ENCODE results near the gene IFT43.

Gene IFT43

DNA sequence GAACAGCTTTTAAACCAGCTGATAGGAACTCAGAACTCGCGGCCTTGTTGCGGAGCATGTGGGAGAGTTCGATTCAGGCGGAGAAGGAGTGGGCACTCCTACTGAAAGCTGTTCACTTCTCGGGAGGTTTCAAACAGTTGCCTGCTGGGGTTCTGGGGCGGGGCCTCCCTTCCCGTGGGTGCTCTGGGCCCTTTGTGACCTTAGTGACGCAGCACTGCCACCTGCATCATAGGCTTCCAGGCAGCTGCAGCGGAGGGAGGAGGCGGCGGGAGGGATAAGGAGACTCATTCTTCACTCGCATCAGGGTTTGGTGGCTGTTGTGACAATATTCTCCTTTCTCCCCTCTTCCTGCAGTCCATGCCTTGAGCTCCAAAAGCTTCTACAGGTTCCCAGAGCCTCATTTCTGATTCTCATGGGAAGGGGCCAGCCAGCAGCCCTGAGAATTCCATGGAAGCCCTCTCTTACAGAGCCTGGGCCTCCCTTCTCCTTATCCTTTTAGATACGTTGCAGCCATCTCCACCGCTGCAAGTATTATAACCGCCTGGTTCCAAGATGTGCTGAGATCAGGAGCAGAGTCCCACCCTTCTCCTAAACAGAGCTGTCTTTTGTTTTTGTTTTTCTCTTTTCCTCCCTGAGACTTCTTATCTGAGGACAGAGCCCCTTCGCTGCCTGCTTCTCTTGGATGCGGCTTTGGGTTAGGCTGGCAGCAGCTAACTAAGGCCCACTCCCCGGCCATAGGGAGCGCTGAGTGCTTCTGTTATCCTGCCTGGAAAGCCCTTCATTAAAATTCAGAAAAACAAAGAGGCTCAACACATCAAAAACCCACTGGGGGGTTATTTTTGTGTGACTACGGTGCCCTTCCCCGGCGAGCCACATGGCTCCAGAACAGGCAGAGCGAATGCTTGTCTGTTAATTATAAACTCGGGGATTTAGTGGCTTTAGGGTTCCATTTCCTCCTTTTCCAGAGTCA is 98.5 kb downstream of the IFT43 start:
- no peak for DNase-seq

DNA sequence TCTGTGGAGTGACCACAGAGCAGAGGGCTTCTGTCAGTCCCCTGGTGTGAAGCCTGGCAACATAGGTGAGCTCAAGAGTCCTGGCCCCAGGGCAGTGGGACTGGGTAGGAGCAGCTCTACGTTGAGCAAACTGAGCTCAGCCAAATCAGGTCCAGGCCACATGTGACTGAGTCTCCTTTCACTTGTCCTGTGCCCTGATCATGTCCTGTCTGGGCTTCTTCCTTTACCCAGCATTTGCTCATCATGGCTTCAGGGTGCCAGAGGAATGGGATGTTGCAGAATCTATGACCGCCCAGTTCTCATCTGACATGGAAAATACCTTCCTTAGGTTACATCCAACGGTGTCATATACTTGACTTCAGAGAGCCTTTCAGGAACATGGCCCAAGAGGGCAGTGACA is 99.8 kb downstream of the IFT43 start:
- no peak for DNase-seq

DNA sequence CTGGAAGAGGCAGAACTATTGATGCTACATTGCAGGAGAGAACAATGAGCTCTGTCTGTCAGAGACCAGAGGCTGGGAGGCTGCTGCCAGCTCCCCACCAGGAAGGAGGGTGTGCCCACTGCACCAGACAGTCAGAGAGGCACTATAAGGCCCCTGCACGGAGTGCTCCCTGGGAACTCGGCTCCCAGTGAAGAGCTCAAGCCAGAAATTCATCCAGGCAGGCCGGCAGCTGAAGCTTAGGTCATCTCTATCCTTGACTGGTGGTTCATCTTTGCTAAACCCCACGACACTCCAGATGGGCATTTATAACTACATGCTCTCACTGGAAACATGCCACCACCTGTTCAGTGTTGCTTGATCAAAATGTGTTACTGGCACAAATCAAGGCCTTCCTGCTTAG is 101.1 kb downstream of the IFT43 start:
- DNase-seq = no peak

DNA sequence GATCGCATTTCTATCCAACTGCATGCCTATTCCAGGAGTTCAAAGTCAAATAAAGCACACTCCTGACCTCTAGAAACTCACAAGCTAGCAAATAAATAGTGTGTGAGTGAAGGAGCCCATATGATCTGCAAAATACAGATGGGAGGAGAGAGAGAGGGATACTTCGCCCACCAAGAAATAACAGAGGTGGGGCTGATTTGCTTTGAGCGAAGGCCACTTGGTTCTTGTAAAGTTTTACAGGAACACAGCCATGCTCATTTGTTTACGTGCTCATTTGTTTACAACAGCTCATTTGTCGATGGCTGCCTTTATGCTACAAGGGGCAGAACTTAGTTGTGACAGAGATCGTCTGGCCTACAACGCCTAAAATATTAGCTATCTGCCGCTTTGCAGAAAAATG is 102.8 kb downstream of the IFT43 start:
- DNase-seq = no peak

DNA sequence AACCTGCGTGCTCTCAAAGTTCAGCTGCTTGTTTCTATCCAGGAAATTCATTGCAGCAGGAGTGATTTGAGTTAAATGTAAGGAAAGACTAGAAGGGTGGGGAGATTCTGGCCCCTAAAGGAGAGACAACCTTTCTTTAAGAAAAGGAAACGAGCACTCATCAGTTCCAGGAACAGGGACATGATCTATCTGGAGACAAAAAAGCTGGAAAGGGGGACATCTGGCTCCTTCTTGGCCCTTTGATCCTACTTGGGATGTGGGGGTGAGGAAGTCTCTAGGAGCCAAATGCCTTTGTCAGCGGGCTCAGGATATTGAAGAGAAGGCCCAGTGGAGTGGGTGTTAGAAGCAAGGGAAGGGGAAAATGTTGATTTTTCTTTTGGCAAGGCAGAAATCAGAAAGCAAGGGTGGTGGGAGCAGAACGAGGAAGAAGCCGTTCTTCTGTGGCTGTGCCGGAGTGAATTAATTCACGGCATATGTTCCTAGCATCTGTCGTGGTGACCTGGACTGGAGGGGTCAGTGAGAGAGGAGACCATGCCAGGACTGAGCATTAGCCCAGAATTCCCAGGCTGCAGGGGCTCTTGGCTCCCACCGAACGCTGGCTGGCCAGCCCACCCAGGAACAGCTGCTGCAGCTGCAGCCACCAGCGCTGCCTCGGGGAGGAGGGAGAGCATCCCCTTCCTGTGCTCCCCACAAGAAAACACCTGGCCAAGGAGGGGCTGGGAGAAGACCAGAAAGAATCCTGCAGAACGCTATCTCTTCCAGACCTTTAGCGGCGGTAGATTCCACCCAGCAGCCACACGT is 103.4 kb downstream of the IFT43 start:
- DNase-seq = no peak

DNA sequence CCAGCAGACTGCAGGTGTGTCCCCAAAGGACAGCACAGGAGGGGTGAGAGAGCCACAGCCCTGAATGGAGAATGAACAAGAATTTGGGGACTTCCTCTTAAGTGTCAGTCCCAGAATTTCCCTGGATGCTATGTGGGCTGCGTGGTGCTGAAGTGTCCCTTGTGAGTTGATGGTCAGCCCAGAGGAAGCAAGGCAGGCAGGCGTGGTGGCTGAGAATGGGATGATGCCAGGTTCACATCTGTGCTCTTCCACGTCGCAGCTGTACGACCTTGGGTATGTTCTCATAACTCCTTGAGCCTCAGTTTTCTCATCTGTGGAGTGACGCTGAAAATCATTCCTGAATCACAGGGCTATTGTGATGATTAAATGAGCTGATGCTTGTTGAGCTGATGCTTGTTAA is 104.0 kb downstream of the IFT43 start:
- no peak for DNase-seq

DNA sequence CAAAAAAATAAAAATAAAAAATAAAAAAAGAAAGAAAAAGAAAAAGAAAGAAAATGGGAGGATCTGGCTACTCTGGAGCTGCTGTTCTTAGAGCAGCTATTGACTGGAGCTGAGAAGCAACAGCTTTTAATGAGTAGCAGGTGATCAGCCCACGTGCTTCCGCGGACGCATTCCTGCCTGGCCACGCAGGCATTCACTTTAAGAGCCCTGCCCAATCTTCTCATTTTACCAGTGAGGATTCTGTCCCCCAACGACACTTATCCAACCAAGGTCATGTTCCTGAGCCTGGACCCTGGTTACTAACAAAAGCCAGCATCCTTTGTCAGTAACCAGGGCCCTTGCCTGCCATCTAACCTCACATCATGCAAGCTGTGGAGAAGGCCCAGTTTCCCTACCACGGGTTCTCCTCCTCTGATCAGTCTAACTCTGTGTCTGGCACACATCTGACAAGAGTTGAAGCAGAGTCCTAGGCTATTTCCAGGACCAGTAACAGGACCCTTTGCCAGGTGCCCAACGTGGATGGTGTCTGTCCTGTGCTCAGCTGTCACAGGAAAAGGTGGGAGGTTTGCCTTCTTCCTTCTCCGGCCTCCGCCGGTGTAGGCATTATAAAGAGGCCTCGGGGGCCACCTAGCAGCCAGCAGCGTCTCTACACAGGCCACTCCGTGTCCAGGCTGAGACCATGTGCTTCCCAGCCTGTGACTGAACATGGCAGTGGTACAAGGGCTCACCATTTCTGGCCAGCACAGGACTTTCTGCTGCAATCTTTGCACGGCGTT is 105.2 kb downstream of the IFT43 start:
- DNase-seq = no peak

DNA sequence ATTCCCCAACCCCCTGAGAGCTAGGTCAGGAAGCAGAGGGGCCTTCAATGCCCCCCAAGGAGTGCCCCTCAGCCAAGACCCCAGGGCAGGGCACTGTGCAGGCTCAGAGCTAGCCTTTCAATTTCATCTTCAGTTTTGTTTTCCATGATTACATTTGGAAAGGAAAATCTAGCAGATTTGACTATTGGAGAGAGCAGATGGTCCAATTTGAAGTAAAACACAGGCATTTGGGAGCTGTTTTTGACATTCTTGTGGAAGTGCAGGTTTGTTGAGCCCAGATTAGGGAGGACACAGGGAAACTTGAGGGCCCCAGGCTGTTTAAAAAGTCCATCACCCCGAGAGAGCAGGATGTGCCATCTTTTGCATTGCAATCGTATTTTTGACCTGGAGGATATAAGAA is 107.5 kb downstream of the IFT43 start:
- DNase-seq = no peak

DNA sequence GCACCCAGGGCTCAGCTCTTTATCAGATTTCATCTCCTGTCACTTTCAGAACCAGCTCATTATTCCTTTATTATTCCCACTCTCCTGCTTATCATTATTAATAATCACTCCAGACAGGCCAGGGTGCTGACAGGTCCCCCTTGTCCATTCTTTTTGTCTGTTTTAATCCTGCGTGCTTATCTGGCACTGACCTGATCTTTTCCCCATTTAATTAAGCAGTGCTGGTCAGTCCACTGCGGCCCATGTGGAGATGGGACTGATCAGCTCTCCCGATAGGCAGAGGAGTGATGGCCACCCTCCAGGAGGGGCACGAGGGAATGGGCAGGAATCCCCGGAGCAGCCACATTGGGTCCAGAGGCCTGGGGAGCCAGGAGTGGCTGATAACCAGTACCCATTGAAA is 110.7 kb downstream of the IFT43 start:
- DNase-seq = no peak

DNA sequence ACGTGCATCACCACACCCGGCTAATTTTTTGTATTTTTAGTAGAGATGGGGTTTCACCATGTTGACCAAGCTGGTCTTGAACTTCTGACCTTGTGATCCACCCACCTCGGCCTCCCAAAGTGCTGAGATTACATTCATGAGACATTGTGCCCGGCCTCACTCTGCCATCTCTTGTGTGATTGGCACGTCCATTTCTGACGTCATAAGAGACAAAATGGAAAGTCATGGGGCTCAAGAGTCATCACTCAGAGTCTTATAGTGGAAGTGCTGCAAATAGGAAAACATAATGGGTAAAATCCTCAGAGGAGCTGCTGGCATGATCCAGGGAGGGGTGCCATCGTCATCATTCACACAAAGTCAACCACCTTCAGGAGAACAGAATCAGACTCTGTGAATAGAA is 112.0 kb downstream of the IFT43 start:
- no peak for DNase-seq

DNA sequence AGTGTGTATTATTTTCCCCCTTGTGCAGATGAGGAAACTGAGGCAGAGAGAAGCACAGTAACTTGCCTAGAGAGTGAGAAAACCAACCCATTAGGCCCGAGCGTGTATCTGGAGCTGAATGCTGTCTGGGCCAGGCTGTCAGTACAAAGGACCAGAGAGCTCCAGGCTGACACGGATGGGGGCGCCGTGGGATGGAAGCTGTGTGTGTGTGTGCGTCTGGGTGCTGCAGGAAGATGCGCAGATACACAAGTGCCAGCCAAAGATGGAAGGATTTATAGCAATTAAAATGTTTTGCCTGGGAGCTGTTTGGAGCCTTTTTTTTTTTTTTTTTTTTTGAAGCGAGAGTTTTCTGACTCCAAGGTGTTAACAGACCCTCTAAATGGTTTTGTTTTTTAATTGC is 112.5 kb downstream of the IFT43 start:
- DNase-seq = no peak

DNA sequence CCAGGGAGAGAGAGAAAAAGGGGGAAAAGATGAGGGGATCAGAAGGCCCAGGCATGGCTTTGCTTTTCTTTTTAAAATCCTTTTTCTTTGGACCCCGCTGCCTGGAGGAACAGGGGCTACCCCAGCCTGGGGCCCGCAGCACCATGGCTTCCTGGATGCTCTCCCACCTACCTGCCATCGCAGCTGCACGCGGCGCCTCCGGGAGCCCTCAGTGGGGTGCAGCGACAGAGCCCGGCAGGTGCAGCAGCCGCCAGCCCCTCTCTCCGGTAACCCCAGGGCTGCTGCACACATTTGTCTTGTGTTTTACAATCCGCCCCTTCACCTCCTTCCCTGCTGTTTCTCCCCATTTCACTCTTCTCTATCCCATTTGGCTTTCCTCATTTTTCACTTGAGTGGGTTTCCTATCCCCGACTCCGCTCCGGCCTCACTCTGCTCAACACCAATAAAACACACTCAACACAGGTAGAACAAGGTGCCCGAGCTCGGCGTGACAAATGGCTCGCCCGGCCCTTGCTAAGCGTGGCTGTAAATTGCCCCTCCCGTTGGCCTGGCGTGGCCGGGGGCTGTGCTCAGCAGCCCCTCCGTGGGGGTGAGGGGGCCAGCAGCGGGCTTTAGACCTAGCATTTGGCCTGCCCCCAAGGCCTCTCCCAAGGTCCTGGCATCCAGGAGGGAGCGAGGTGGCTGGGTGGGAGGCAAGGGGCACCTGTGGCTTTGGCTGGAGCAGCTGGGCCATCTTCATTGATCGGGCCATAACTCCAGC is 113.5 kb downstream of the IFT43 start:
- DNase-seq = no peak

DNA sequence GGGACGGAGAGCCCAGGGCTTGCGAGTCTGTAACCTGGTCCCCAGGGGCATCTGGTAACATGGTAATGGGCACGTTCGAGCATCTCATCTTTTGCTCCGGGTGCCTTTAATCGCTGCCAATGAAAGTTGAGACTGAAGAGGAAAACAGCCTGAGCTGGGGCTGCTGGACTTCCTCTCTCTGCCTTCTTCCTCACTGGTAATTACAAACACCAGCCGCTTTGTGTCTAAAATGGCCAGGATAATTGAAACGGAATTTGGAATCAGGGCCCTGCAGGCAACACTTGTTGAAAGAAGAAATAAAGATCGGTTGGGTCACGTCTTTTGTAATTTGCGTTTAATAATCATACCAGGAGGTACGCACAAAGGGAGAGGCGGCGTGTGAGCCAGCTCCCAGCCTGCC is 114.7 kb downstream of the IFT43 start:
- DNase-seq = no peak

DNA sequence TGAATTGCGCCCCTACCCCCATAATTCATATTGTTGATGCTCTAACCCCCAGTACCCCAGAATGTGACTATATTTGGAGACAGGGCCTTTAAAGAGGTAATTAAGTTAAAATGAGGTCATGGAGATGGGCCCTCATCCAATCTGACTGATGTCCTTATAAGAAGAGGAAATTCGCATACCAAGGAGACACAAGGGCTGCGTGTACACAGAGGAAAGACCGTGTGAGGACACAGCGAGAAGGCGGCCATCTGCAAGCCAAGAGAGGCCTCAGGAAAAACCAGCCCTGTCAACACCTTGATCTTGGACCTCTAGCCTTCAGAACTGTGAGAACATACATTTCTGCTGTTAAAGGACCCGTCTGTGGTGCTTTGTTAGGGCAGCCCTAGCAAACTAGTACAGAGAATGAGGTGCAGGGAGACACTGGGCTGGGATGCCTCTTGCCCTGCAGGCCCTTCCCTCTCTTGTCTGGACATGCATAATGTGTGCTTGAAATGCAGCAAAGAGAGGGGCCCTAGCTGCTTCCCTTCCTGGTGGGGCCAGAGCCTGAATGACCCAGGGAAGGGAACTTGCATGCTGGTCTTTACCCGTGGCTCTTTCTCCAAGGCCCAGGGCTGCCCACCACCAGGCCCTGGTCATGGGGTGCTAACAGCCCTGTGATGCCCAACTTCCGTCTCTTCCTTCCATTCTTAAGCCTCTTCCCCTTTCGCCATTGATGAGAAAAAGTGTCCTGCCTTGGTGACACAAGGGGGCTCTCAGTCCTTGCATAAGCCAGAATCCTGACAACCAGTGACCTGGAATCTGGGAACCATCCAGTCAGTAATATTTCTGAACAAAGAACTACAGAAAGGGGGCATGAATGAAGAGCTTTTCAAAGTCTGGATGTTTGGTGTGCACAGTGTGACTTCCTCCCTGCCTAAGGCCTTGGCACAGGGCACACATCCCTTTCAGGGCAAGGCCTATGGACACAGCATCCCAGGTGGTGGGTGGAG is 116.1 kb downstream of the IFT43 start:
- DNase-seq = no peak

DNA sequence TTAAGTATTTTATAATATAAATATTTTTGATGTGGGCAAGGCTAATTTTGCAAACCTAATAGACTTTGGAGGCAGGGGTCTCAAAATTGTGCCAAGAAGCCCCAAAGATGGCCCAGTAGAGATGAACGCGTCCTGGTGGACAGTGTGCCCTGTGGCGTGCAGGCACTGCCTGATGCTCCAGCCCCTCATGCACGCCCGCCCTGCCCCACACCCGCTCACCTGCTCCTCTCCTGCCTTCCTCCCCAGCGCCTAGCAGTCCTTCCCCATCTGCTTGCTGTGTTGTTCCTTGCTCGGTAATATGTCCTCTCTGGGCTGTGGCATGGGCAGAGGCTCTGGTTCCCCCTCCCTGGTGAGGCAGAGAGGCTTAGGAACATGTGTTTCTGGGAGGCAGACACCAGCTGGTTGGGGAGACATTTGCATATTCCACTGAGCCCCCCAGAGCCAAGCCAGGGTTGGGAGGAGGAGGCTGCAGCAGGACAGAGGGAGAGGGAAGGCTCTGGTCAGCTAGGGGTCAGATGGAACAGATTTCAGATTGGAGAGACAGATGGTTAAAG is 119.3 kb downstream of the IFT43 start:
- no peak for DNase-seq

DNA sequence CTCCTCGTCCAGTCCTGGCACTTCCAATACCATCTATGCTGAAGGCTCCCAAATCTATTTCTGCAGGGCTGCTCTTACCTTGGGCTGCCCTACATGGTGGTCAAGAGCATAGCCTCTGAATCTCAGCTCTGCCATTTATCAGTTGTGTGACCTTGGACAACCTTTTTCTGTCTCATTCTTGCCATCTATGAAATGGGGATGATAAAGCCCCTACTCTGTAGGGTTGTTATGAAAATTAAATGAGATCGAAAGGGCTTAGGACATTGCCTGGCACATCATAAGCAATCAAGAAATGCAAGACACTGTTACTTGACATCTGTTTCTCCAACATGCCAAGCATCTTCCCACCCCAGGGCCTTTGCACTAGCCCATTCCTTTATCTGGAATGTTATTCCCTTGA is 120.6 kb downstream of the IFT43 start:
- no peak for DNase-seq

DNA sequence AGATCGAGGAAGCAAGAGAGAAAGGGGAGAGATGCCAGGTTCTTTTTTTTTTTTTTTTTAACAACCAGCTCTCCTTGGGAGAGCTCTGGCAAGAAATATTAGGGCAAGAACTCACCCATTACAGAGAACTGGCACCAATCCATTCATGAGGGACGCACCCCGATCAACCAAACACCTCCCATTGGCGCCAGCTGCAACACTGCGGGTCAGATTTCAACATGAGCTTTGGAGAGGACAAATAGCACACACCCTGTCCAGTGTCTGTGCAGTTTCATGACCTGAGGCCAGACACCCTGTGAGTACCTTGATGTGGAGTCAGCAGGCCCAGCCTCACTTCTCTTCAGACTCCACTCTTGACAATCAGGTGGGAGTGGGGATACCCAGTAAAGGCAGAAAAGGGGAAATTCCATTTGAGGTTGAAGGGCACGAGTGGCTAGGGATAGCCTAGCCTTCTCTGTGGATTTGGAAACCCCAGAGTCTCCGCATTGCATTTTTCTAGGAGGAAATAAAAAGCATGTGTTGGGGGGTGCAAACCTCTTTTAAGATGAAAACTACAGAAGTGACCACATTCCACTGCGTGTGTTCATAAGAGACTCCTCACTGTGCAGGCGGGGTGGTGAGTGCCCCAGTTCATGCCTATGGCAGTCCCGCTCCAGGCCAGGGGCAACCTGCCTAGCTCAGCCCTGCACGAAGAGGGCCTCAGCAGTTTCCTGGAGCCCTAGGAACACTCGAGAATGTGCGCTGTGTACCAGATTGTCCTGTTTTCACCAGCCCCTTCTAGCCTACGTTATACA is 123.7 kb downstream of the IFT43 start:
- DNase-seq = no peak

DNA sequence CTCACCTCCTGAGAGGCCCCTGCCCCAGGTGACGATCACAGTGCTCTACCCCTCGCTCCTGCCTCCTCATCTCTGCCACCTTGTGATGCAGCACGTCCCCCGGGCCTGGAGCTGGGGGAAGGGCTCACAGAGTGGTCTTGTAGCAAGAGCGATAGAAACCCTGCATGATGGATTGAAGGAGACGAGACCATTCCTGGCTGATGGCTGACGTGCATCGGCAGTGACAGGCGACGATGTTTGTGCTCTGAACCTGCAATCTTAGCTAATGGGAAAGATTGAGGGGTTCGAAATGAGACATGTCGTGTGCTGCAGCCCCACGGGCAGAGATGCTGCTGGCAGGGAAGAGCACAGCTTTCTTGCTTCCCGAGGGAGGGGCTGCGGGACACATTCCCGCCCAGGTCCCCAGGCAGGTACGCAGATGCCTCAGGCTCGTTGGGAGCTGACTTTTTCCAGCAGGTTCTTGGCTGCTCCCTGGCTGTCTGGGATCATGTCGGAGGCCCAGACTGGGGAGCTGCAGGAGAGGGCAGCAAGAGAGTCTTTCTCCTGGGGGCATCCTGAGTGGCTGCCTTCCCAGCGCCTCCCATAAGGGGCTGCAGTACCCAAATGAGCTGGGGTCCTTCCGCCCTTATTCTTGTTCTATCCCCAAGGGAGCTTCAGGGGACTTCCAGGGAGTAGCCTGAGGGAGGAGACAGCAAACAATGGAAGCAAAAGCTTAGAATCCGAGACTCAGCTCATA is 127.5 kb downstream of the IFT43 start:
- DNase-seq = no peak

DNA sequence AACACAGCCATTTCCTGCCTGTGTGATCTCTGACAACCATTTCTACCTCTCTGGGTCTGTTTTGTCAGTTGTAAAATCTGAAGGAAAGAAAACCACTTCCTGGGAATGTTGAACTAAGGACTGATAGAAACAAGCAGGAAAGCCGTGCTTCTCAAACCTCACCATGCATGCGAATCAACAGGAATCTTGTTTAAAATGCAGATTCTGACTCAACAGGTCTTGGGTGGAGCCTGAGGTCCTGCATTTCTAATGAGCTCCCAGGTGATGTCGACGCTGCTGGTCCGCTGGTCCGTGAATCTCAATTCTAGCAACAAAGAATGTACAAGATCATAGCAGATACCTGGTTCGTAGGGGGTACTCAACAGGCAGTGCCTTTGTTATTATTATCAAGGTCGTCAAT is 128.1 kb downstream of the IFT43 start:
- no peak for DNase-seq
